Left colon (tissue), 2 donors: ENCODE data around the gene PPP1R9A. TPM values are rescaled to one million over a fixed set of nuclear protein-coding genes. Genes with fewer than 3 reads are reported as not detected.

Source experiments
- ATAC-seq: fragments of 200-7000 bp; cut with Tn5 transposase; one replicate; pipeline ENCODE4 v1.9.1; 2020; ENCODE audit warnings: mild to moderate bottlenecking, moderate library complexity
- DNase-seq, 2 donors: peaks; one replicate each; pipeline ENCODE4 v3.0.0-alpha.2; 2020
- intact Hi-C, 2 donors: fragments of 100-400 bp; cut with DNase I in 1 of 2; cut with micrococcal nuclease in 1 of 2; formaldehyde crosslinking; loops; one replicate each; pipeline versions ENCODE4 v1.11.2 to v1.14.0; 2022; cut with DNase I, micrococcal nuclease
- total RNA-seq, 2 donors: library from RNA; stranded (reverse); fragmentation: NEBNext Ultra II Directional; extraction: Animal tissue kit (Norgen Biotek cat#: 25700); gene quantifications; one replicate each; pipeline ENCODE4 v1.2.1, GENCODE V29; 2021
- donor health status: DM: no; HTN: no; CAD: no.
- donor health status: DM: yes; HTN: yes; CAD: no.

PPP1R9A gene
- total RNA-seq, 2 donors from 2014 or later, result 24.0 to 24.5 TPM

- intact Hi-C loops, result no loop called here
- DNase-seq (no peak), ATAC-seq (no peak)
Measured at GRCh38 chr7:95132500-95132899, 225.1 kb downstream of the PPP1R9A start.

- ATAC-seq, result no peak
- intact Hi-C loops, result no loop called here
- no peak for DNase-seq
Measured at GRCh38 chr7:95139922-95140321, 232.5 kb downstream of the PPP1R9A start.

- DNase-seq, result no peak
- intact Hi-C loops, result no loop called here
- no peak for ATAC-seq
Measured at GRCh38 chr7:95141755-95142154, 234.4 kb downstream of the PPP1R9A start.

GRCh38 chr7:95144256-95144655, 236.9 kb downstream of the PPP1R9A start:
- no peak for DNase-seq
- ATAC-seq, result no peak
- intact Hi-C loops, result no loop called here

DNA sequence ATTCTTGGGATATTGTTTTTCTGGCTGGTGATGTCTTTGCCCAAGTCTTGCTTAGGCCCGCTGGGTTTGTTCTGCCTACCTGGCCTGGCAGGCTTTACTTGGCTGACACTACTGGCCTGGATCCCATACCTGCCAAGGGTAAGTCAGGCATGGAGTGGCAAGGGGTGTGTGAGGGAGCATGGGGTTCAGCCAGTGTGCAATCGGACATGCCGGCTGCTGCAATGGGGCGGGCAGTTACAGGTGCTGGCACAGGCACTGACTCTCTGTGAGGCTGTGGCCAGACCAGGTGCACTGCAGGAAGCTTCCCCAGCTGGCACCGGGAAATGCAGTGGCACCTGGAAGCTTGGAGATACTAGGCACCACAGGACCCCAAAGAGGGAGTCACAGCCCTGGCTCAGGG, 248.6 kb downstream of the PPP1R9A start:
- intact Hi-C loops, result no loop called here
- DNase-seq (no peak), ATAC-seq (no peak)

DNA sequence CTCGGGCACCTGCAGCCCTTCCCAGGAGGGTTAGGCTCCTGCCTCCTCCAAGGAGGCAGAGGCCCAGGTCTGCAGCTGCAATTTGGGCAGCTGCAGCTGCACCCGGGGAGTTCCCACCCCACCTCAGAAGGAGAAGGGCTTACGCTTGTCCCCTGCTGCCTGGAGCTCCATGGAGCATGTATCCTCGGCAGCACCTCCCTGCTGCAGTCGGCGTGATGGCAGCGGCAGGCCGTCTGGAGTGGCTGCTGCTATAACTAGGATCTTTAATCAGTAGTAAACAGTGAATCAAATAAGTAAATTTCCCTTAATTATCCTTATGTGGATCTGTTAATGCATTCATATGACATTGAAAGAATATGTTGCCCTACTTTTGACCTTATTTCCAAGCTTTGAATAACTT, 250.0 kb downstream of the PPP1R9A start:
- DNase-seq (no peak), ATAC-seq (no peak)
- intact Hi-C loops, result no loop called here

GRCh38 chr7:95169678-95170077, 262.3 kb downstream of the PPP1R9A start:
- intact Hi-C loops, result no loop called here
- ATAC-seq, result no peak
- DNase-seq, result no peak

GRCh38 chr7:95172420-95172819, 265.0 kb downstream of the PPP1R9A start:
- intact Hi-C loops, result no loop called here
- DNase-seq, result no peak
- no peak for ATAC-seq

- no peak for ATAC-seq
- intact Hi-C loops, result no loop called here
- DNase-seq, result no peak
Measured at GRCh38 chr7:95190515-95190914, 283.1 kb downstream of the PPP1R9A start.

DNA sequence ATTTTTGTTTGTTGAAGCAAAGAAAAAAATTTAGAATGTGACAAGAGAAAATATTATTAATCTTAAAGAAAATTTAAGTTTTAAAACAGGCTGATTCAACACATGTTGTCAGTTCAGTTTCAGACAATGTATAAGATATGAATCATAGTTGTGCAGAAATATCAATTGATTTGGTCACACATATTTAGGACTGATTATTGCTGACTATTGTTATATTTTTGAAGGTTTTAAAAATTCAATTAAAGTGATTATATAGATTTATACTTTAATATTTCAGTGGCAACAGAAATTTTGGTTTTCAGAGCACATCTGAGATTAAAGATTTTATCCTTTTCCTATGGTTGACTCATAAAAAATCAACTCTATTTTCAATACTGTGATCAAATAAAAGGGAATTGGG, 284.4 kb downstream of the PPP1R9A start:
- DNase-seq (no peak), ATAC-seq (no peak)
- intact Hi-C loops, result no loop called here

DNA sequence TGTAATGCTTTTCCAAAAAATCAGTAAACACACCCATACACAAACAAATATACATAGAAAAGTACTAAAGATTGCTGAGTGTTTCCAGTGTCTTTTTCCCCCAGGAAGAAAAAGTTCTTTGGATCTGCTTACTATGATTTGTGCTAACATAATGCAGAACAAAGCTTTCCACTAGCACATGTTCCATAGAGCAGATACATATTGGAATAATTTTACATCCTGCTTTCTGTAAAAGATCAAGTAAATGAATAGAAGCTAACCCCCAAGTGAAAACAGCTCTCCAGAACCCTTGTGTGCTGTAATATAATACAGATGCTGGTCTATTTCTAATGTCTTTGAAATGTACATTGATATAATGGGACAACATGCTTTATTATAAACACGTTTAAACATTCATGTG, 291.5 kb downstream of the PPP1R9A start:
- DNase-seq, result no peak
- ATAC-seq, result no peak
- intact Hi-C loops, result no loop called here

- ATAC-seq, result peak; percentile 82
- peak in 1 of 2 donors; percentile 18 for DNase-seq
- intact Hi-C loops, result no loop called here
Measured at GRCh38 chr7:95199779-95200558, 292.6 kb downstream of the PPP1R9A start.

GRCh38 chr7:95200741-95201140, 293.3 kb downstream of the PPP1R9A start:
- intact Hi-C loops, result no loop called here
- no peak for ATAC-seq

DNA sequence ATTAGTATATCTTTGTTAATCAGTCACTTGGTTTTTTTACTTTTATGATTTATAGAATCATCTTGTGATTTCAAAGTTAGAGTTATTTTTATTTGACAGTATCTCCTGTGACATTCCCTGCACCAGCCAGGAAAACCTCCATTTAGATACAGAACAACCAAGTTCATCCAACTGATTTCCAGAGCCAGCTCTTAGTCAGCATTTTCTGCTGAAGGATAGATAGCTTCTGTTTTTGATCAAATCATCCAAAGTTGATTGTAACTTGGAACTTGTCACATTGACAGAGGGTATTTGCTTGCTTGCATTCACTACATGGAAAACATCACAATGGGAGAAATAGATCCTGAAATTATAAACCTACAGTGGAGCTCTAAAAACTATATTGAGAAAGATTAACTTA, 294.3 kb downstream of the PPP1R9A start:
- DNase-seq, result no peak
- intact Hi-C loops, result no loop called here
- ATAC-seq, result no peak

More at GRCh38 chr7:95200741-95201140, 293.3 kb downstream of the PPP1R9A start:
- no peak for DNase-seq

DNA sequence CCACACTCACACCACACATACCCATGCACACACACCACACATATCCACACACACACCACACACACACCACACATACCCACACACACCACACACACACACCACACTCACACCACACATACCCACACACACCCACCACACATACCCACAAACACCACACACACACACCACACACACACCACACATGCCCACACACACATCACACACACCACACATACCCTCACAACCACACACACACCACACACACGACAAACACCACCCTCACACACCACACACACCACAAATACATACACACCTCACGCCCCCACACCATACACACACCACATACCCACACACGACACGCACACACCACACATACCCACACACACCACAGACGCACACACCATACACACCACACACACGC, 297.2 kb downstream of the PPP1R9A start:
- no peak for ATAC-seq
- intact Hi-C loops, result no loop called here
- no peak for DNase-seq

DNA sequence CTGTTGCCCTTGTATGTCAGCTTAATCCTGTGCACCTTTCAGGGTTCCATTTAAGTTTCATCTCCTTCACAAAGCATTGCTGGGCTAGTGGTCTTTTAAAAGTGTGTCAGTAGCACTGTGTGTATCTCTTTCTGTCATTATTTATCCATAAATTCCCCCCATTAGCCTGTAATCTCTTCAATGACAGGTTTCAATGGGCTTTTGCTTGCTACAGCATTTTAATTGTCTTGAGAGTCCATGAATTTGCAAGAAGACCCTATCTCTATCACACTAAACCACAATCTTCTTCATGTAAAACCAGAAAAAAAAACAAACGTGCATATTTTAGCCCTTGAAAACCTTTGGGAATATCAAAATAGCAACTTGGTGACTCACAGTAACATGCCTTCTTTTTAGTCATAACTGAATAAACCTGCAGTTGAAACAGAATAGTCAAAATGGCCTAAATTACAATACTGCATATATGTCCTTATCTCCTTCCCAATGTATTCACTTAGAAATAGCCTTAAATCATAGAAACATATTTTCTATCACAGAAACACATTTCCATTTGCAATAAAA, 298.4 kb downstream of the PPP1R9A start:
- DNase-seq, result no peak
- no peak for ATAC-seq
- intact Hi-C loops, result no loop called here

DNA sequence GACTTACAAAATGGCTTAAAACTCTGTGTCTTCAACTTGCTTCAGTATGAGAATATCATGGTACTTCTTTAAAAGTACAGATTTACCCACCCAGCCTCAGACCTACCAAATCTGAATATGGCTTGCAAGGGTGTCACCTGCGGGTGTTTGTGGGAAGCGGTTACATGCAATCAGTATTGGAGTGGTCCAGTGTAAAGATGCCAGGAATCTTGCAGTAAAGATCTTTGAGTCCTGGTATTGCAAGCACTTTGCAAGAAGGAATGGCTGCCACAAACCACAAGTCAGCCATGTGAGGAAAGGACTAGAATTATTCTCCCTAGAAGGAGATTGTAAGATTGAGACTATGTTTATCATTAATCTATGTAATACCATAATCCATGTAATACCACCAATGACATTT, 301.9 kb downstream of the PPP1R9A start:
- ATAC-seq, result no peak
- DNase-seq, result no peak
- intact Hi-C loops, result no loop called here

DNA sequence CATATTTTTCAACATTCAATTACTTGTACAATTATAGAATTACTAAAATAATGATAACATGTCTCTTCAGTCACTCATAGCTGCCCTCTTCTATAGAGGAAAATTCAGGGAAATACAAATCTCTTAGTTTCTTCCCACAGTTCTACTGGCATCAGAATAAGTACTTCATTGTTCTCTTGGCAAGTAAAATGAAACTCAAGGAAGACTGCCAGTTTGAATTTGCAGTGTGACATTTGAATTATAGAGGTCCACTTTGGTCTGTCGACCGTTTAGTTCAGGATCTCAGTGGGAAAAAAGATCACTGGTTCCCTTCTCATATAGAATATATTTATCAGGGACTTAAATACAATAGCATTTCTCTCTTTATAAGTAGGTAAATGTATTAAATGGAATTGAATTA, 302.4 kb downstream of the PPP1R9A start:
- DNase-seq (no peak), ATAC-seq (no peak)
- intact Hi-C loops, result no loop called here

DNA sequence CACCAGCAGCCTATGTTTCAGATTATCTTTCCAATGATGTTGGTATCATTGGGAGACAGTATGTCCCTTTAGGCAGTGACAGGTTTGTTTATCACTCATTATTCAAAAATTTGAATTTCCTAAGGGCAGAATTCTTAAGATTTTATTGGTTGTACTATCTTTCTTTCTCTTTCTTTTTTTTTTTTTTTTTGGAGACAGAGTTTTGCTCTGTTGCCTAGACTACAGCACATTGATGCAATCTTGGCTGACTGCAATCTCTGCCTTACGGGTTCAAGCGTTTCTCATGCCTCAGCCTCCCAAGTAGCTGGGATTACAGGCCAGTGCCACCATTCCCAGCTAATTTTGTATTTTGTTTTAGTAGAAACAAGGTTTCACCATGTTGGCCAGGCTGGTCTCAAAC, 305.8 kb downstream of the PPP1R9A start:
- DNase-seq, result no peak
- no peak for ATAC-seq
- intact Hi-C loops, result no loop called here

- ATAC-seq, result no peak
Measured at GRCh38 chr7:95213809-95214492, 306.6 kb downstream of the PPP1R9A start.

More at GRCh38 chr7:95213809-95214492, 306.6 kb downstream of the PPP1R9A start:
- DNase-seq, result no peak
- intact Hi-C loops, result no loop called here
